AG09319 (cell line): ENCODE data around the gene LRP5.

Source experiments
- DNase-seq: peaks from one replicate; pipeline ENCODE4 v3.0.0-alpha.2; 2010; ENCODE audit warnings: low read depth; ENCODE audit errors: extremely low read depth
- TF ChIP-seq, protein P1 (sequence below): IDR thresholded peaks from 2 replicates; pipeline ENCODE4 v1.5.1; 2011; ENCODE audit warnings: low read depth, mild to moderate bottlenecking, inconsistent platforms, low read length, moderate library complexity

LRP5 gene

DNA sequence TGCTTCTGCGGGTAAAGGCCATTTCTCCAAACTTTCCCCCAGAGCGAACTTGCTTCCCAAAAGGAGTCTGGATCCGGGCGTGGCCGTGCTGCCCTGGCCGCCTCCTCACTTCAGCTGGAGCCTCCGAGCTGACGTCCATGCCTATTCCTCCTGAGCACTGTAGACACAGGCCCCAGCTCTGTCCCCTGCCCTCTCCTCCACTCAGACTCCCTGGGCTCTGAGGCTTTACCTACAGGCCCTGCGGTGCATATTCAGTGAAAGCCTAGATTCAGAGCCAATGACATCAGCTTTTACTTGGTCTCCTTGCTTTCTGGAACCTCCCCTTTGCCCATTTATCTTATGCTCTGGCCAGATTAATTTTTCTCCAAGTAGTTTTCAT is 9.7 kb downstream of the LRP5 start:
- TF ChIP-seq, protein P1, sequence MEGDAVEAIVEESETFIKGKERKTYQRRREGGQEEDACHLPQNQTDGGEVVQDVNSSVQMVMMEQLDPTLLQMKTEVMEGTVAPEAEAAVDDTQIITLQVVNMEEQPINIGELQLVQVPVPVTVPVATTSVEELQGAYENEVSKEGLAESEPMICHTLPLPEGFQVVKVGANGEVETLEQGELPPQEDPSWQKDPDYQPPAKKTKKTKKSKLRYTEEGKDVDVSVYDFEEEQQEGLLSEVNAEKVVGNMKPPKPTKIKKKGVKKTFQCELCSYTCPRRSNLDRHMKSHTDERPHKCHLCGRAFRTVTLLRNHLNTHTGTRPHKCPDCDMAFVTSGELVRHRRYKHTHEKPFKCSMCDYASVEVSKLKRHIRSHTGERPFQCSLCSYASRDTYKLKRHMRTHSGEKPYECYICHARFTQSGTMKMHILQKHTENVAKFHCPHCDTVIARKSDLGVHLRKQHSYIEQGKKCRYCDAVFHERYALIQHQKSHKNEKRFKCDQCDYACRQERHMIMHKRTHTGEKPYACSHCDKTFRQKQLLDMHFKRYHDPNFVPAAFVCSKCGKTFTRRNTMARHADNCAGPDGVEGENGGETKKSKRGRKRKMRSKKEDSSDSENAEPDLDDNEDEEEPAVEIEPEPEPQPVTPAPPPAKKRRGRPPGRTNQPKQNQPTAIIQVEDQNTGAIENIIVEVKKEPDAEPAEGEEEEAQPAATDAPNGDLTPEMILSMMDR = no peak
- no peak for DNase-seq

DNA sequence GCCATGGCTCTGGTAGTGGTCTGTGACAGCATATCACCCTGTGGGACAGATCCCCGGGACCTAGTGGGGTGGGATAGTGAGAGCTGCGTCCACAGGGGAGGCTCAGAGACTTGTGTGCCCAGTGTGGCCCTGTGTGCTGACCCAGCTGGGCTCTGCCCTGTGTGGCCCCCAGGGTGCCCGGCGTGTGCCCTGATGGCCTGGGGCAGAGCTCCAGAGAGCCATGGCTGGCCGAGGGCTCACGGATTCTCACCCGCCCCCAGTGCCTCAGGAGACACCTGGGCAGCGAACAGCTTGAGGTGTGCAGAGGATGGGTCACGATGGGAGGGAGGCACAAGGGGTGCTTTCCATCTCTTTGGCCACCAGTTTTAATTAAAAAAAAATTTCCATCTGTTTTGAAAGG is 11.8 kb downstream of the LRP5 start:
- no peak for DNase-seq
- TF ChIP-seq, protein P1 = no peak

DNA sequence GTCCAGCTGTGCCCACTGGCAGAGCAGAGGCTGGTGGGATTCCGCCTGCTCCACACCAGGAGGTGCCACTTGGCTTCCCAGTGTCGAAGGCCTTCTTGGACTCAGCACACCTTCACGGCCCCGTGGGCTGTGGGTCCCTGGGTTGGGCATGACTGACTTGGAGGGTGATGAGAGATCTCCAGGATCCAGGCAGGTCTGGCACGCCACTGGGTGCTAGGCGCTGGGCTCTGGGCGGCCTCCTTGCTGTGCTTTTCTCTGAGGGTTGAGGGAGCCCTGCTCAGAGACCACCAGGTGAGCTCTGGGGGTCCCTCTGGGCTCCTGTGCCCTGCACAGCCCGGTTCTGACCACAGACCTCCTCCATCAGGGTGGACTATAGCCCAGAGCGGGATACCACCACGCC is 12.3 kb downstream of the LRP5 start:
- no peak for DNase-seq
- TF ChIP-seq, protein P1 = no peak

DNA sequence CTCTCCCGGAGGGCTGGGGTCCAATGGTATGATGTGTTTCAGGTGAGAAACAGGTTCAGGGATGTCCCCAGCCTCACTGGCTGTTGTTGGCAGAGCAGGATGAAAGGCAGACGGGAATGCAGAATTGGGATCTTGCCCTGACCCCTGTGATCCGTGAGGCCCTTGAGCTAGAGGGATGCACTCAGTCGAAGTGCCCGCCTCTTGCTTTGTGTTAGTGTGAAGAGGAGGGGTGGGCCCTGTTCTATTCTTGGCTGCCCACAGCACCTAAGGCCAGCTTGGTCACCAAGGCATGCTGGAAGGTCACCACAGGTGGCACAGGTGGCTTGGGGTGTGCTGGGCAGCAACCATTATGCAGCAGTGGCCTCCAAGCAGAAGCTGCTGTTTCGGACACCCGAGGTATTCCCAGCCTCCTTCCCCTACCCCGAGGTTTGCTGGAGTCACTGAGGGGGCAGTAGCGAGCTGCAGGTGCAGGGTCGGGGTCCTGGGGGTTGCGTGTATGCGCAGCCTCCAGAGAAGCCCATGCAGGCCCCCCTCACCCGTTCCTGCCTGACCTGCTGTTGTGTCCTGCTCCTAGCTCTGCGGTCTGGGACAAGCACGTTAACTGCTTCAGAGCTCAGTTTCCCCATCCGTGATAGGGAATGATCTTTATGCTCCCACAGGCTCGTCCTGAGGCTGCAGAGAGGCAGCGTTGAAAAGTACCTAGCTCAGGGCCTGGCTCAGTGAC is 13.0 kb downstream of the LRP5 start:
- TF ChIP-seq, protein P1 = no peak
- no peak for DNase-seq

DNA sequence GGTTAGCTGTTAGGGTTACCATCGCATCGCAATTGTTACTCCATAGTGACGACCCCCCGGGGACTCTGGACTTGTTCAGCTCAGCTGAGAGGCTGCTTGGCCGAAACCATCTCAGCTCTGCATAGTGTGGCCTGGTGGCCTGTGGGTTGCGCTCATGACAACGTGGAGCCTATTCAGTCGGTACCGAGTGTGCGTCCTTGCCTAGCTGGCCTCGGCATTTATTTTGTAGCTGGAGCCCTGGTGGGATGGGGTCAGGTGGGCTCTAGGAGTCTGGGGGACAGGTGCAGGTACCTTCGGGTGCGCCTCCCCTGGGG is 13.5 kb downstream of the LRP5 start:
- TF ChIP-seq, protein P1 = no peak
- no peak for DNase-seq

DNA sequence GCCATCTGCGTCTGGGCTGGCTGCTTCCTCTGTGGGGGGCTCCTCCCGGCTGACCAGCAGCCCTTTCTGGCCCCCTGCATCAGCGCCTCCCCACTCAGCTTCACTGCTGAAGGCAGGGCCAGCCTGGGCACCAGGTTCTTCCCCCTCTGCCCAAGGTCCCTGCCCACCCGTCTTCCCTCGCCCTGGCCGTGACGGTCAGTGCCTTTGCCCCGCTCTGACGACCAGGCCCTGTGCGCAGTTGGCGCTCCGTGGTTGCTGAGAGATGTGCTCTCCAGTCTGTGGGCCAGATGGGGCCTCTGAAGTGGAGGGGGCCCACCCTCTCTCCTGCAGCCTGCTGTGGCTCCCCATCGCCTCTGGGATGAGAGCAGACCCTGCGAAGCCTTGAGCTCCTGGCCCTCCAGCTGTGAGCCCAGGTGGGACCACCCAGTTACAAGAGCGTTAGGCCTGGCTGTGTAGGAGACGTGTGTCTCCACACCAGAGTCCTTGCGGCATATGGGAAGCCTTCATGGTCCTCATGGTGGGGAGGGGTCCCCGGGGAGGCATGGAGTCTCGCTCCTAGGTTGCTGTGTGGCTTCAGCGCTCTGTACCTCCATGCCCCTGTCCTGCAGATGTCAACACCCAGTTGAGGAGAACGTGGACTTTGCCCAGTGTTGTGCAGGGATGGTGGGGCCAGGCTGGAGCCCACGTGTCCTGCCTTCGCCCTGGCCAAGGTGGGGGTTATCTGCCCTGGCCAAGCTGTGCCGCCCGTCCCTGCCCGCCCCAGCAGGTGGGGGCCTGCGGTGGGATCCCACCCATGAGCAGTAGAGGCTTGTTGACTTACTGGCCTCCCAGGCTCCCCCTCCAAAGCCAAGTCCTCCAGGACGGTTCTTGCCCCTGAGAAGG is 14.2 kb downstream of the LRP5 start:
- no peak for DNase-seq
- TF ChIP-seq, protein P1 = no peak
